ENCODE results near the gene FAM210A.
"Not testable (repeated sequence)": the region's sequence is repeated elsewhere in the genome, so short reads cannot be mapped to it uniquely, and the experiment has no call there.

DNA sequence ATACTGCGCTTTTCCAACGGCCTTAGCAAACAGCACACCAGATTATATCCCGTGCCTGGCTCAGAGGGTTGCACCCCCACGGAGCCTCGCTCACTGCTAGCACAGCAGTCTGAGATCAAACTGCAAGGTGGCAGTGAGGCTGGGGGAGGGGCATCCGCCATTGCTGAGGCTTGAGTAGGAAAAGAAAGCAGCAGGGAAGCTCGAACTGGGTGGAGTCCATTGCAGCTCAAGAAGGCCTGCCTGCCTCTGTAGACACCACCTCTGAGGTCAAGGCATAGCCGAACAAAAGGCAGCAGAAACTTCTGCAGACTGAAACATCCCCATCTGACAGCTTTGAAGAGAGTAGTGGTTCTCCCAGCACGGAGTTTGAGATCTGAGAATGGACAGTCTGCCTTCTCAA is 36.3 kb downstream of the FAM210A start:
- TF ChIP-seq, protein P1, sequence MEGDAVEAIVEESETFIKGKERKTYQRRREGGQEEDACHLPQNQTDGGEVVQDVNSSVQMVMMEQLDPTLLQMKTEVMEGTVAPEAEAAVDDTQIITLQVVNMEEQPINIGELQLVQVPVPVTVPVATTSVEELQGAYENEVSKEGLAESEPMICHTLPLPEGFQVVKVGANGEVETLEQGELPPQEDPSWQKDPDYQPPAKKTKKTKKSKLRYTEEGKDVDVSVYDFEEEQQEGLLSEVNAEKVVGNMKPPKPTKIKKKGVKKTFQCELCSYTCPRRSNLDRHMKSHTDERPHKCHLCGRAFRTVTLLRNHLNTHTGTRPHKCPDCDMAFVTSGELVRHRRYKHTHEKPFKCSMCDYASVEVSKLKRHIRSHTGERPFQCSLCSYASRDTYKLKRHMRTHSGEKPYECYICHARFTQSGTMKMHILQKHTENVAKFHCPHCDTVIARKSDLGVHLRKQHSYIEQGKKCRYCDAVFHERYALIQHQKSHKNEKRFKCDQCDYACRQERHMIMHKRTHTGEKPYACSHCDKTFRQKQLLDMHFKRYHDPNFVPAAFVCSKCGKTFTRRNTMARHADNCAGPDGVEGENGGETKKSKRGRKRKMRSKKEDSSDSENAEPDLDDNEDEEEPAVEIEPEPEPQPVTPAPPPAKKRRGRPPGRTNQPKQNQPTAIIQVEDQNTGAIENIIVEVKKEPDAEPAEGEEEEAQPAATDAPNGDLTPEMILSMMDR (IDR thresholded peaks at IDR 0.05), result not testable (repeated sequence)
- TF ChIP-seq POLR2A (IDR thresholded peaks at IDR 0.05), result not testable (repeated sequence)

Data from uterus (tissue), 2 donors.